ENCODE data around the gene LAMTOR5.
A peak's percentile ranks its signal among the peaks of the same experiment; 100 is the strongest.
"Not testable (repeated sequence)": the region's sequence is repeated elsewhere in the genome, so short reads cannot be mapped to it uniquely, and the experiment has no call there.

Gene LAMTOR5

GRCh38 chr1:110449661-110450651 lies 42.5 kb upstream of the LAMTOR5 start:
- TF ChIP-seq, protein P1, sequence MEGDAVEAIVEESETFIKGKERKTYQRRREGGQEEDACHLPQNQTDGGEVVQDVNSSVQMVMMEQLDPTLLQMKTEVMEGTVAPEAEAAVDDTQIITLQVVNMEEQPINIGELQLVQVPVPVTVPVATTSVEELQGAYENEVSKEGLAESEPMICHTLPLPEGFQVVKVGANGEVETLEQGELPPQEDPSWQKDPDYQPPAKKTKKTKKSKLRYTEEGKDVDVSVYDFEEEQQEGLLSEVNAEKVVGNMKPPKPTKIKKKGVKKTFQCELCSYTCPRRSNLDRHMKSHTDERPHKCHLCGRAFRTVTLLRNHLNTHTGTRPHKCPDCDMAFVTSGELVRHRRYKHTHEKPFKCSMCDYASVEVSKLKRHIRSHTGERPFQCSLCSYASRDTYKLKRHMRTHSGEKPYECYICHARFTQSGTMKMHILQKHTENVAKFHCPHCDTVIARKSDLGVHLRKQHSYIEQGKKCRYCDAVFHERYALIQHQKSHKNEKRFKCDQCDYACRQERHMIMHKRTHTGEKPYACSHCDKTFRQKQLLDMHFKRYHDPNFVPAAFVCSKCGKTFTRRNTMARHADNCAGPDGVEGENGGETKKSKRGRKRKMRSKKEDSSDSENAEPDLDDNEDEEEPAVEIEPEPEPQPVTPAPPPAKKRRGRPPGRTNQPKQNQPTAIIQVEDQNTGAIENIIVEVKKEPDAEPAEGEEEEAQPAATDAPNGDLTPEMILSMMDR (conservative IDR thresholded peaks at IDR 0.05; ENCODE audit: low read length), result no peak
- no peak for DNase-seq (ENCODE audit: low read depth)
- no peak overlapping the region for H3K4me3 ChIP-seq (ENCODE audit: low read length)

GRCh38 chr1:110444561-110444960 lies 37.1 kb upstream of the LAMTOR5 start:
- TF ChIP-seq, protein P1 (conservative IDR thresholded peaks at IDR 0.05; ENCODE audit: low read length), result no peak
- DNase-seq (ENCODE audit: low read depth), result no peak
- H3K4me3 ChIP-seq (ENCODE audit: low read length), result no peak overlapping the region

GRCh38 chr1:110443451-110443850 lies 36.0 kb upstream of the LAMTOR5 start:
- H3K4me3 ChIP-seq (ENCODE audit: low read length), result no peak overlapping the region
- TF ChIP-seq, protein P1 (conservative IDR thresholded peaks at IDR 0.05; ENCODE audit: low read length), result no peak
- peak; percentile 28 for DNase-seq (ENCODE audit: low read depth)

- DNase-seq (ENCODE audit: low read depth), result no peak
- TF ChIP-seq, protein P1 (conservative IDR thresholded peaks at IDR 0.05; ENCODE audit: low read length), result no peak
- no peak overlapping the region for H3K4me3 ChIP-seq (ENCODE audit: low read length)
Measured at GRCh38 chr1:110441888-110442287, 34.4 kb upstream of the LAMTOR5 start.

GRCh38 chr1:110440877-110441276 lies 33.4 kb upstream of the LAMTOR5 start:
- no peak overlapping the region for H3K4me3 ChIP-seq (ENCODE audit: low read length)
- TF ChIP-seq, protein P1 (conservative IDR thresholded peaks at IDR 0.05; ENCODE audit: low read length), result no peak
- DNase-seq (ENCODE audit: low read depth), result peak; percentile 71

- not testable (repeated sequence) for DNase-seq (ENCODE audit: low read depth); H3K4me3 ChIP-seq (ENCODE audit: low read length)
Measured at GRCh38 chr1:110439873-110440272, 32.4 kb upstream of the LAMTOR5 start.

GRCh38 chr1:110438893-110439292 lies 31.4 kb upstream of the LAMTOR5 start:
- no peak overlapping the region for H3K4me3 ChIP-seq (ENCODE audit: low read length)
- TF ChIP-seq, protein P1 (conservative IDR thresholded peaks at IDR 0.05; ENCODE audit: low read length), result no peak
- no peak for DNase-seq (ENCODE audit: low read depth)

GRCh38 chr1:110437645-110438299 lies 30.3 kb upstream of the LAMTOR5 start:
- DNase-seq (ENCODE audit: low read depth), result not testable (repeated sequence)

More at GRCh38 chr1:110437645-110438299, 30.3 kb upstream of the LAMTOR5 start:
- not testable (repeated sequence) for H3K4me3 ChIP-seq (ENCODE audit: low read length)
